Smooth muscle cell (in vitro differentiated cells): ENCODE data around the gene CABLES2. TPM values are rescaled to one million over a fixed set of nuclear protein-coding genes. Genes with fewer than 3 reads are reported as not detected.

Experiments
- DNase-seq: peaks from one replicate; lab custom pipeline; 2025; ENCODE audit not compliant: unreplicated experiment; lab: John Stamatoyannopoulos, UW
- H2AFZ ChIP-seq: fragments of 200-600 bp; sonication (generic); 2 replicates; pipeline ENCODE4 v1.6.0; 2016; ENCODE audit warnings: antibody characterized with exemption, low read depth, mild to moderate bottlenecking
- H3F3A ChIP-seq: fragments of 200-600 bp; sonication (generic); 2 replicates; pipeline ENCODE4 v1.6.0; 2017; ENCODE audit warnings: antibody characterized with exemption, low read depth
- H3K27ac ChIP-seq: fragments of 200-600 bp; sonication (generic); 2 replicates; pipeline ENCODE4 v1.5.1; 2016; ENCODE audit warnings: low read depth, mild to moderate bottlenecking
- H3K27me3 ChIP-seq: fragments of 200-600 bp; sonication (generic); 2 replicates; pipeline ENCODE4 v1.6.1; 2016; ENCODE audit warnings: low read depth, mild to moderate bottlenecking
- H3K36me3 ChIP-seq: fragments of 200-600 bp; sonication (generic); 2 replicates; pipeline ENCODE4 v1.5.1; 2016; ENCODE audit warnings: low read depth
- H3K4me1 ChIP-seq: fragments of 200-600 bp; sonication (generic); 2 replicates; pipeline ENCODE4 v1.5.1; 2016; ENCODE audit warnings: low read depth
- H3K4me2 ChIP-seq: fragments of 200-600 bp; sonication (generic); 2 replicates; pipeline ENCODE4 v1.6.0; 2016; ENCODE audit warnings: mild to moderate bottlenecking
- H3K4me3 ChIP-seq: fragments of 200-600 bp; sonication (generic); 2 replicates; pipeline ENCODE4 v1.5.1; 2016; ENCODE audit warnings: mild to moderate bottlenecking
- H3K79me2 ChIP-seq: fragments of 200-600 bp; sonication (generic); 2 replicates; pipeline ENCODE4 v1.6.0; 2016; ENCODE audit warnings: low read depth, mild to moderate bottlenecking
- H3K9ac ChIP-seq: fragments of 200-600 bp; sonication (generic); 2 replicates; pipeline ENCODE4 v1.6.0; 2016; ENCODE audit warnings: low read depth
- H3K9me3 ChIP-seq: fragments of 200-600 bp; sonication (generic); replicated peaks from 2 replicates; pipeline ENCODE4 v1.5.1; 2016; ENCODE audit warnings: low read depth
- H4K20me1 ChIP-seq: fragments of 200-600 bp; sonication (generic); 2 replicates; pipeline ENCODE4 v1.6.0; 2016; ENCODE audit warnings: low read depth
- CTCF ChIP-seq: fragments of 200-600 bp; sonication (generic); IDR thresholded peaks from 2 replicates; pipeline ENCODE4 v1.5.1; 2017; ENCODE audit warnings: borderline replicate concordance, mild to moderate bottlenecking, antibody characterized with exemption; ENCODE audit not compliant: insufficient read depth, poor library complexity, severe bottlenecking
- WGBS: methylation state at CpG from one replicate; pipeline ENCODE4 v1.1.7; 2016; ENCODE audit warnings: low lambda C conversion rate; 5-methylcytosine and 5-hydroxymethylcytosine counted together
- polyA plus RNA-seq: library from polyadenylated mRNA; unstranded; fragments of >200 nt; fragmentation: Nextera tagmentation; extraction: Ambion mirVana; gene quantifications from 2 replicates; pipeline ENCODE4 v1.2.1, GENCODE V29; 2016
- total RNA-seq: library from RNA; depleted of rRNA; stranded (reverse); fragments of >200 nt; gene quantifications from 2 replicates; pipeline ENCODE4 v1.2.3, GENCODE V29; 2014

The CABLES2 gene
- total and polyA plus RNA-seq, 2 experiments from 2014 or later = 7.4 to 7.6 TPM

- H3K4me2 ChIP-seq = no peak overlapping the region
- H4K20me1 ChIP-seq = peaks cover 9% of the 10 kb centered on the region
- TF ChIP-seq CTCF = no peak
- H2AFZ ChIP-seq = no peak overlapping the region
- 97% methylated on average over 21 of the region's 21 CpGs for WGBS
- no peak overlapping the region for H3K9ac ChIP-seq
- peaks cover 10% of the 10 kb centered on the region for H3K79me2 ChIP-seq
- H3K27me3 ChIP-seq = no peaks in the 10 kb centered on the region
- no peak for DNase-seq
- H3K4me3 ChIP-seq = no peak overlapping the region
- H3K27ac ChIP-seq = no peak overlapping the region
- no peaks in the 10 kb centered on the region for H3F3A ChIP-seq
- peaks cover 5% of the 10 kb centered on the region for H3K4me1 ChIP-seq
- H3K36me3 ChIP-seq = no peaks in the 10 kb centered on the region
- no peaks in the 10 kb centered on the region for H3K9me3 ChIP-seq
These were observed 14.3 kb downstream of the CABLES2 start for GRCh38 chr20:62392621-62393334.

GRCh38 chr20:62392077-62392418 lies 15.0 kb downstream of the CABLES2 start:
- Histone ChIP-seq H3K9ac (no peak overlapping the region), H3K36me3 (no peaks in the 10 kb centered on the region)

GRCh38 chr20:62391165-62392076 lies 15.7 kb downstream of the CABLES2 start:
- Histone ChIP-seq H2AFZ (no peak overlapping the region), H4K20me1 (peaks cover 15% of the 10 kb centered on the region), H3K27me3 (no peaks in the 10 kb centered on the region), H3K4me2 (no peak overlapping the region), H3F3A (no peaks in the 10 kb centered on the region), H3K79me2 (peaks cover 24% of the 10 kb centered on the region), H3K36me3 (no peaks in the 10 kb centered on the region), H3K27ac (no peak overlapping the region), H3K4me1 (peaks cover 8% of the 10 kb centered on the region), H3K9ac (no peak overlapping the region), H3K9me3 (no peaks in the 10 kb centered on the region), H3K4me3 (no peak overlapping the region)
- WGBS = 91% methylated on average over 44 of the region's 44 CpGs
- no peak for TF ChIP-seq CTCF
- no peak for DNase-seq

More at GRCh38 chr20:62392077-62392418, 15.0 kb downstream of the CABLES2 start:
- Histone ChIP-seq H3K4me3 (no peak overlapping the region), H3K27me3 (no peaks in the 10 kb centered on the region), H3K27ac (no peak overlapping the region), H3F3A (no peaks in the 10 kb centered on the region), H2AFZ (no peak overlapping the region), H3K9me3 (no peaks in the 10 kb centered on the region), H3K4me1 (peaks cover 8% of the 10 kb centered on the region), H4K20me1 (peaks cover 15% of the 10 kb centered on the region), H3K4me2 (no peak overlapping the region), H3K79me2 (peaks cover 18% of the 10 kb centered on the region)
- no peak for TF ChIP-seq CTCF
- 92% methylated on average over 8 of the region's 10 CpGs for WGBS
- DNase-seq = no peak
